Dedifferentiated amniotic fluid mesenchymal stem cell (primary cell): ENCODE results near the gene PLA2G5.

Source experiments
- DNase-seq: peaks from one replicate; pipeline ENCODE4 v3.0.0-alpha.2; 2016; ENCODE audit errors: extremely low spot score

PLA2G5 gene

DNA sequence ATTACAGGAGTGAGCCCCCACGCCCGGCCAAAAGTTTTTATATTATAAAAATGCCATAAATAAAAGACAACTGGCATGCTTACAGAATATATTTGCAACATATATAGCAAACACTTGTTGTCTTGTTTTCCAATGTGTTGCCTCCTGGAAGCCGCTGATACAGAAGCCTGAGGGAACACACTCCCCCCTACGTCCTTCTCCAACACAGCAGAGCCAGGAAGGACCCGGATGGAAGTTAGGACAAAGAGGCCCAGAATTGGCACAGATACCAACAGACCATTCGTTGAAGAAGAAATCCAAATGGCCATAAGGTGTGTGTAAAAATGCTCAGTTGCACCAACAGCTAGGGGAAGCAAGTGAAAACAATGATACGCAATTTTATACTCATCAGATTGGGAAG lies 1.3 kb upstream of the PLA2G5 start:
- DNase-seq = no peak

DNA sequence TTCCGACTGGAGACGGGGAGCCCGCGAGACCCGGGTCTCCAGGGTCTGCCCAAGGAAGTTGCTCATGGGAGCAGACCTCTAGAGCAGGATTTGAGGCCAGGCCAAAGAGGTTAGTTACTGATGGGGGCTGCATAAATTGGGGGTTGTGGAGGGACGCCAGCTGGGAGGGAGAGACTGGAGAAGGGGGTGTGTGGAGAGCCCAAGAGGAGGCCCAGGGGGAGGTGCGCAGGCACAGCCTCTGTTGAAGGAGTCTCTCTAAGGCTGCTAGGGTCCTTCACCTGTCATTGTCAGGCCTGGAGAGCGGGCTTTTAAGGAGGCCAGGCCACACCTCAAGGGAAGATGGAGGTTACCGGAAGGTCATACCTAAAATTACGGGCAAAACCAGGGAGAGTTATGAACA lies 363 bp downstream of the PLA2G5 start:
- no peak for DNase-seq

DNA sequence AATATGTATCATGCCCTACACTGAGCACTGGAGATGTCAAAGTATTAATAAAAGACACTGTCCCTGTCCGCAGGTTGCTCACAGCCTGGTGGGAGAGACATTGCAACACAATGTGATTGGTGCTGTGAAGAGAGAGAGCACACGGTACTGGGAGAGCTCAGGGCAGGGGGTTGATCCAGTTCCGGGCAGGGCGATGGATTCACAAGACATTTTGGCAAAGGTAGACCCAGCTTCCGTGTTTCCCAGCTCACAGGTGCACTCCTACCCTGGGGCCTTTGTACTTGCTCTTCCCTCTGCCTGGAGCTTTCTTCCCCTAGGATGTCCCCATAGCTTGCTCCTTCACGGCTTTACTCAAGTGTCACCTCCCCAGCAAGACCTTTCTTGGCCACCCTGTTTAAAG lies 1.4 kb downstream of the PLA2G5 start:
- no peak for DNase-seq

DNA sequence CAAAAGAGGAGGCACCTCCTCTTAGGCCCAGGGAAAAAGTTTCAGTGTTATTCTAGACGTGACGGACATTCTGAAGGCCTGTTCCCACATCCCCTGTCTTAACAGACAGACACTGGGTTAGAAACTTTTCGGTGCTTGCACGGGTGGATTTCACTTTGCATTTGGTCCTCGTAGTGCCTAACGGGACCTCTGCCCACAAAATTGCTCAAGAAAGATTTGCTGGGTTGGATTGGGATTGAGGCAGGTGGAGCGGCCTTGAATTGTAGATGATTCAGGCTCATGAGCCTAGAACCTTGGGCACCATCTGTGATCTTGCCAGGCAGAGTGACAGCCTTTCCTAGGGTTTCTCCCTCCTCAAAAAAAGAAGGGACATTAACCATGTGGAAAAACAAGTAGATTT lies 2.8 kb downstream of the PLA2G5 start:
- DNase-seq = no peak

DNA sequence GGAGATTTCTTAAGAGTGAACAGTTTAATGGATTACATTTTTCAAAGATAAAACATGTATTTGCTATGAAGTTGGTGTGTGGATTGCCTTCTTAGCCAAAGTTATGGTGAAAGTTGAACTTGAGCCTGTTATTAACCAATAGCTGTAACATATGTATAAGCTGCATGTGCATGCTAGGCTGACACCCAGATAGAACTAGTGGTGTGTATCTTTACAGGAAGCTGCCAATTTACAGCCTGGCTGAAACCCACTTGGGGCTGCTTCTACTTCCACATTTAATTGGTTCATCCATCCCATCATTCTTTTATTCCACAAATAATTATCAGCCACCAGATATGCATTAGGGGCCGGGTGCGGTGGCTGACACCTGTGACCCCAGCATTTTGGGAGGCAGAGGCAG lies 3.3 kb downstream of the PLA2G5 start:
- DNase-seq = no peak

DNA sequence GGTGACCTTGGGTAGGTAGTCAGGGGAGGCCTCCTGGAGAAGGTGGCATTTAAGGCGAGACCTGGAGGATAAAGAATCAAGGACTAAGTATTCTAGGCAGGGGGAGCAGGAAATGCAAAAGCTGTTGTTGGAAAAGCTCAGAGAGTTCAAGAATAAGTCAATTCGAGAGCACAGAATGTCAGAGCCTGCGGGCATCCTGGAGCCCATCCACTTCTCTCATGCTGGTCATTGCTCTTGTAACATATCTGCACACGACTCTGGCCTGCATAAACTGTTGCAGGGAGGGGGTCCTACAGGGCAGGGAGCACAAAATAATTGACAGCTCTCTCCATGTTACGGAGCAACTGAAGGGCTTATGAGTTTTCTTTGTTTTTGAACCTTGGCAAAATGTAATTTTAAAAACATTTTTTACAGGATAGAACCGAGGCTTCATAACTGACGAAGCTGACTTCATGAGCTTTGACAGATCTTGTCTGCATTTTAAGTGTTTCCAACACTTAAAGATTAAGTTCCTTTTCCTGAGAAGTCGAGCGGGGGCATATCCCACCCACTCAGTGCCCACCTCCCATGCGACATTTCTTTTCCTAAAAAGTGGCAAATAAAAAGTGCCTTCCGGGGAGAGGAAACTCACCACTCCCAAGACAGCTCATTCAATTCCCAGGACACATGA lies 4.2 kb downstream of the PLA2G5 start:
- no peak for DNase-seq

DNA sequence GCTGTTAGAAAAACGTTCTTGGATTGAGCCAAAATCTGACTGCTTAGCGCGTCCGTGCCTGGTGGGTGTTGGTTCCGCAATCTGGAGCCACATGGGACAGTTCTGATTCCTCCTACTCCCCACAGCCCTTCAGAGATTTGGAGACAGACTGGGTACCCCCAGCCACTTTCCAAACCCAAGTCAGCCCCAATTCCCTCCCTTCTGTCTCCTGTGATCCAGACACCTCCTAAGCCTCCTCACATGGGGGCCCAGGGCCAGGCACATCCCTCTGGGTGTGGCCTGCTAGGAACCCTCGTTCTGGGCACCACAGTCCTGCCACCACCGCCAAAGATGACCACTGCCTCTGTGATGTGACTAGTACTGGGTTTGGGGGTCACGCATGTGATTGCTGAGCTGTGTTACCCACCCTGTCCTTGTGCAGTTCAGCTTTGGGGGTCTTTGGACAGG lies 4.8 kb downstream of the PLA2G5 start:
- DNase-seq = no peak

DNA sequence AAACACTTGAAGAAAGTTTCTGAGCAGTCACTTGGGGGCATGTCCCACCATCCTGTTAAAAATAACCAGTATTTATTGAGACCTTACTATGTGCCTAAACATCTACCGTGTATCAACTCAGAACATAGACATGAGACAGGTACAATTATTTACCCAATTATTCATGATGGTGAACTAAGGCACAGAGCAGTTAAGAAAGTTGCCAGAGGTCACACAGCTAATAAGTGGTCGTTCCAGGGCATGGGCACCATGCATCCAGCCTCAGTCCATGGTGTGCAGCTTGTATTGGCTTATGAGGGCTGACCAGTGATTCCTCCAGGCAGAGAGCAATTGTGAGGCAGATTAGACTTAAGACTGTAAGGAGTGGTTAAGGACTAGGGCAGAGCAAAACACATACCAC lies 5.4 kb downstream of the PLA2G5 start:
- DNase-seq = no peak

DNA sequence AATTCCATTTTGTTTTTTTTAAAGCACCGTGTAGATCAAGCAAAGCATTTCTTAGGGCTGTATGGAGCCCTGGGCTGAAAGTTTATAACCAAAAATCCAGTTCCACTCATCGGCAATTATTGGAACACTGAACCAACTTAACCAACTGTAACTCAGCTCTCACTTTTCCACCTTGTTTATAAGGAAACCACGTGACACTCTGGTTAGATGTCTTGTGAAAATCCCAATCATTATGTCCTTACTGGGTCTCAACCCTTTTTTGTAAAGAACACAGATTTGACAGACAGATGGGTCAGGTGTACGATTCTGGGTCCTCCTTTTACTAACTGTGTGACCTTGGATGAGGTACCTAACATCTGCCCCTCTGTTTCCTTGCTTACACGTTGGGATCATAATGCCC lies 6.2 kb downstream of the PLA2G5 start:
- no peak for DNase-seq

DNA sequence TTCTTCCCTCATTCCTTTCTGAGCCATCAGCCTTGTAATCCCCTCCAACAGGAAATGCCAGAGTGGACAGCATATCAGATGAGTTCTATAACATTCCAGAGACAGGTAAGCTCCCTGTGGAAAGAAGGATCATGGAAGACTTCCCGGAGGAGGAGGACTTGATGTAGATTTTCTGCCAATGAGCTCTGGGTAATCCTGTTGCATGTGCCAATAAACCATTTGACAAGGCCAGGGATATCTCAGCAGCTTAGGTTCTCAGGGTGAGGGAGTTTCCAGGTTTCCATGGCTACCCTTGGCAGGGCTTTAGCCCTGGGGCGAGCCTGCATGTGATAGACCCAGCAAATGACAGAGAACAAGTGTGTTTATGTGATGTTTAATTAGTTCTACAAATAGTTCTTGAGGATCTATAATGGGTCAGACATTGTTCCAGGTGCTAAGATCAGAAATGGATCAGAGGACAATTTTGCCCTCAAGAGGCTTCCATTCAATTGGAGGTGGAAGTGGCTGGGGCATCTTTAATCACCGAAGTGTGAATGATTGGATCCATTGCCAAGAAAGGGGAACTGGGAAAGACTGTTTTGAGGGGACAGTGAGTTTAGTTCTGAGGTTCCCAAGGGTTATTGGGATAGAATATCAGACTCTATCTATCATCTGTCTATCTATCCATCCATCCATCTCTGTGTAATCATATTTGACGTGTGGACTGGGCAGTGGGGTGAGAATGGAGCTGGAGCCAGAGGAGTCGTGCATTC lies 6.9 kb downstream of the PLA2G5 start:
- DNase-seq = no peak

DNA sequence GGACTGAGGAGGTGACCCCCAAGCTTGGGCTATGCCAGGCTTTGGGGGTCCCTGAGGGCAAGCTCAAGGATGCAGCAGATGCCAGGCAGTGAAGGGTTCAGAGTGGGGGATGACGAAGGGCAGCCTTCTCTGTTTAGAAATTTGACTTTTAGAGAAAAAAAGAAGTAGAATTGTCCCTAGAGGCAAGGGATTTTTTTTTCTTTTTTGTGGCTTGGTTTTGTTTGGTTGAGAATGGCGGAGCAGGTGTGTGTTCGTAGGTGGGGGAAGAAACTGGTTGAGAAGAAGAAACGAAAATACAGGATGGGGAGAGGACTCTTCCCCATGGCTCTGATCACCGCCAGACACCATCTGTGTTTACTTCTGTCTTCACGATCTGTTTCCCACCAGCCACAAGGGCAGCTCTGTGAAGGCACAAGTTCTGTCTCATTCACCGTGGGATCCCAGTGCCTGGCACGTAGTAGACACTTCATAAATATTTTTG lies 8.2 kb downstream of the PLA2G5 start:
- DNase-seq = no peak

DNA sequence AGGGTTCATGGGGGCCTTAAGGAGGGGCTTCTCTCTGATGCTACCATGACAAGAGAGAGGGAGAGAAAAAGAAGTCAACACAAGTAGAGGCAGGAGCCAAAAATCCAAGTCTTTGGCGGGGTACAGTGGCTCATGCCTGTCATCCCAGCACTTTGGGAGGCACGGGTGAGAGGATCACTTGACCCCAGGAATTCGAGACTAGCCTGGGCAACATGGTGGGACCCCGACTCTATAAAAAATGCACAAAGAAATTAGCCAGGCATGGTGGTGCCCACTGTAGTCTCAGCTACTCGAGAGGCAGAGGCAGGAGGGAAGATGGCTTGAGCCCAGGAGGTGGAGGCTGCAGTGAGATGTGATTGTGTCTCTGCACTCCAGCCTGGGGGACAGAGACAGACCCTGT lies 8.7 kb downstream of the PLA2G5 start:
- DNase-seq = no peak

DNA sequence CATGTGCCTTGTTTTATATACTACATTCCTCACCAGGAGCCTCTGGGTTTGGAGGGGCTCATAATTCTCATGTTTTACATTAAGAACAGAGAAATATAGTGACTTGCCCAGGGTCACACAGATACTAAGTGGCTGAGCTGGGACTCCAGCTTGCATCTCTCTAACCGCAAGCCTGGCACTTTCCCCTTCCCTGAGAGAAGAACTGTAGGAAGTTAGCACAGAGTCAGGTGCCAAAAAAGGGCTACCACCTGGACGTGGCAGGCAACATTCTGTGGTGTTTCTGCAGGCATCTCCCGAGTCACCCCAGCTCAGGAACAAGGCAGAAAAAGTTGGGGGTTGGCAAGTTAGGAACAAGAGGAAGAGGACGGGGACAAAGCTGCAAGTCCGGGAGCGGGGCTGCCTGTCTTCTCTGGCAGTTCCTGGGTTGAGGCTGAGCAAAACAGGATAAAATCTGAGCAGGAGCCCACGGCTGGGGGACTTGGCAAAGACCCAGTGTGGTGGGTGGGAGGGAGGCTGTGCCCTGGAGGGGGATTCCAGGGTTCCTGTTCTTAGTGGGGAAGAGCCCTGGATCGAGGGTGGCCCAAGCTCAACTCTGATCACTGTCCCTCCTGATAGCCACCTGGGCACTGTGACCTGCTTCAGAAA lies 9.8 kb downstream of the PLA2G5 start:
- no peak for DNase-seq

DNA sequence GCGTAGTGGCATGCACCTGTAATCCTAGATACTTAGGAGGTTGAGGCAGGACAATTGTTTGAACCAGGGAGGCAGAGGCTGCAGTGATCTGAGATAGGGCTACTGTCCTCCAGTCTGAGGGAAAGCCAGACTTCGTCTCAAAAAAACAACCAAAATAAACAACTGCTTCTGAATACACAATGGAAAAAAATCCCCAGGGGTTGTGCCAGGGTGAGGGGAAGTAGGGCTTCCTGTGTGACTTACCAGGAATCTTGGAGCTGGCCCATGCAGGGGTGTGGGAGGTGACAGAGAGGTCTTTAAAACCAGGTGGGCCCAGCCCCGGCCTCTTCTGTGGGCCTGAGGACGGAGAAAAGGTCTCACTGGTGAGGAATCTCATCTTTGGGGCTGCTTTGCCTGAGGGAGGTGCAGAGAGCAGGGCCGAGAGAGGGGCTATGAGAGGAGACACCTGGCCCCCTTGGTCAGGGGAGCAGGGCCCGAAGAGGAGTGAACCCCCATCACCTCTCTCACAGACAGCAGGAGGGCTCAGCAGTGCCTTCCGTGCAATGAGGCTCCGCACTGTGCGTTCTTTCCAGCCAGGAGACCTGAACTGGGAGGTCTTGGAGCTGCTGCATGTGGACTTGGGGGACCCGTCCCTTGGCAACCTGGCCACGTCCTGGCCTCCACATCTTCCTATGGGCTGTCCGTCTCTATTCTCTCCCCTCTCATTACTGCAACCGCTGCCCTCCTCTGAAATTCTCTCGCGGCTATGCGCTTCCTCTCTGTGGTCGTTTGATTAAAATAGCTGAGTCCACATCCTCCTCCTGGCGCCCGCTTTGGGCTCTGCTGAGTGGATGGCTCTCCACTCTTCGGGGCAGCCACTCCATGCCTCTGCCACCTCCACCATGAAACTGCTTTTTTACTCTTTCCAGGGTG lies 10.7 kb downstream of the PLA2G5 start:
- DNase-seq = no peak

DNA sequence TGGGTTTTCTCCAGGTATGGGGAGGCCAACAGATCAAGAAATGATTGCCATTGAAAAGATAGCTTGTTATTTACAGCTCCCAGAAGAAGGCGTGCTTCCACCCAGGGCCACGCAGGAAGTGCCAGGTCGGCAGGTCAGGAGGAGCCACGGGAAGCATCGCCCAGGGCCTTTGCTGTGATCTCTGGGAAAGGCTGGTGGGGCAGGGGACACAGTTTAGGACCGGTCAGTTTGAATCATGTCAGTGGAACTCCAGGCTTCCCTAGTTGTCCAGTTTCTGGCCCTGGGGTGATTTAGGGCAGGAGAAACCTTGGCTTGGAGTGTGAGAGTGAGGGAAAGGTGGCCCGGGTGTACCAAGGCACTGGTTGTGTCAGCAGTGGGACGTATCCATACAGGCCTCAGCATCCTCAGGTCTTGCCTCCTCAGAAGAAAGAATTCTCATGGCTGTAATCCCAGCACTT lies 11.4 kb downstream of the PLA2G5 start:
- DNase-seq = no peak

DNA sequence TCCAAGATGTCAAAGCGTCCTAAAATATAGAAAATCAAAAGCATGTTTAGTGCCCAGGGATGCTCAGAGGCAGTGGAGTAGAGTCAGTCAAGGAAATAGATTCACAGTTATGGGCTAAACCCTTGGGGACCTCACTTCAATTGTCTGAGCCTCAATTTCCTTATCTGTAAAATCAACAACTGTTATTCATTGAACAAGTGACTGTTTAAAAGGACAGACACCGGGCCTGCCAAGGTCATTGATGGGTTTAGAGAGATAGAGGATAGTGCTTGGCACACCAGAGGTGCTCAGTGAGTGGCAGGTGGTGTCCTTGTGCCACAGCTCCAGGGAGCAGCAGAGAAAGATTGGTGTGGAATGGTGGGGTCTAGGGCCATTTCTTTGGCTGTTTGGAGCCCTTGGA lies 12.8 kb downstream of the PLA2G5 start:
- no peak for DNase-seq

DNA sequence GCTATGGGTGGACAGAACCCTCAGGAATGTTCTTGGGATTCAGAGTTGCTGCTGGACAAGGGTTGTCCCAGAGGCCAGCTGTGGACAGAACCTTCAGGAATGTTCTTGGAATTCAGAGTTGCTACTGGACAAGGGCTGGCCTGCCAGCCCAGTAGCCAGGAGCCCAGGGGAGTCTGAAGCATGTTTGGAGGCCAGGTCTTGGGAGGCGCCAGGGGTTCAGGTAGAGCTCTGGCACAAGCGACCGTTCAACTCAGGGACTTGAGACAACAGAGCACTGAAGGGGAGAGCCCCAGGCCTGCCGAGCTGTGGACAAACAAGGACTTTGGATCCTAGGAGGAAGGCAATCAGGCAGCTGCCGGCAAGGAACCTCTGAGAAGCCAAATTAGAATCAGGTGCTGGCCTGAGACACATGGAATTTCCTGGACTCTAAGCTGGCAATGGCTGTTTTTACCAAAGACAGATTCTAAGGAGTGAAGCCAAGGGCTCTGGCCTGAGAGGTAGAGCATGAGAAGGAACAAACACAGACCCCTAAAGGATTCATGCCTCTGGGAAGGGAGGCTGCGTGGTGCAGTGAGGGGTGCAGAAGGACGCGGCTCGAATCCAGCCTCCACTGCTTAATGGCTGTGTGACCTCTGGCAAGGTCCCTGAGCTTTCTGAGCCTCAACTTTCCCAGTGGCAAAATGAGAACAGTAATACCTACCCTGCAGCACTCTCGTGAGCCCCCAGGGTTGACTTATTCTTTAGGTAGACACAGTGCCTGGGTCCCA lies 13.4 kb downstream of the PLA2G5 start:
- DNase-seq = no peak

DNA sequence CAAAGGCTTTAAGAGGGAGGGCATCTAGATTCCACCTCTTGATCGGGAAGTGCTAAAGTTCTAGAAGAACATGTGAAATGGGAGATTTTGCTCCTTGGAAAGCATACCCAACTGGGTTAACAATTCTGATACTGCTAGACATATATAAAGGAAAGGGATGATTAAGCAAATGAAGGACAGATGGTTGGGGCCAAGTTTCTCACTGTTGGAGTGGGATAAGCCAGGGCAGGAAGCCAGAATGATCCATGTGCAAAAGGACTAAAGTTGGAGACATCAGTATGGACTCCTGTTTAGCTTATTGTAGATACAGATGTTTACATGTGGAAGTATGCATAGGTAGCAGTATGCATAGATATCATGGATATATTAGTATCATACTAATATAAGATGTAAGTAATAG lies 16.8 kb downstream of the PLA2G5 start:
- DNase-seq = no peak

DNA sequence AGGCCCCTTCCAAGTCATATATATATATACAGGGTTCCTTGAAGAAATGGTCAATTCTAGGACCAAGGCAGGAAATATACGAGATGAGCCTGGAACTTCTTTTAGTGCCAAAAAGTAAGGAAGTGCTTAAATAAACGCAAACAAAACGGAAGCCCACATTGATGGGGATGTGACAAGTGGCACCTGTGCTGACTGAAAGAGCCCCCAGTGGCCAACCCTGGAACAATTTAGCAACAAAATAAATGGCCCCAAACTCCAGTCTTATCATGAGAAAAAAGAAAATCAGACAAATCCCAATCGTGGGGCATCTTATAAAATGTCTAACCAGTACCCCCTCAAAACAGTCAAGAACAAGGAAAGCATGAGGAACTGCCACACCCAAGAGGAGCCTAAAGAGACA lies 17.7 kb downstream of the PLA2G5 start:
- no peak for DNase-seq

DNA sequence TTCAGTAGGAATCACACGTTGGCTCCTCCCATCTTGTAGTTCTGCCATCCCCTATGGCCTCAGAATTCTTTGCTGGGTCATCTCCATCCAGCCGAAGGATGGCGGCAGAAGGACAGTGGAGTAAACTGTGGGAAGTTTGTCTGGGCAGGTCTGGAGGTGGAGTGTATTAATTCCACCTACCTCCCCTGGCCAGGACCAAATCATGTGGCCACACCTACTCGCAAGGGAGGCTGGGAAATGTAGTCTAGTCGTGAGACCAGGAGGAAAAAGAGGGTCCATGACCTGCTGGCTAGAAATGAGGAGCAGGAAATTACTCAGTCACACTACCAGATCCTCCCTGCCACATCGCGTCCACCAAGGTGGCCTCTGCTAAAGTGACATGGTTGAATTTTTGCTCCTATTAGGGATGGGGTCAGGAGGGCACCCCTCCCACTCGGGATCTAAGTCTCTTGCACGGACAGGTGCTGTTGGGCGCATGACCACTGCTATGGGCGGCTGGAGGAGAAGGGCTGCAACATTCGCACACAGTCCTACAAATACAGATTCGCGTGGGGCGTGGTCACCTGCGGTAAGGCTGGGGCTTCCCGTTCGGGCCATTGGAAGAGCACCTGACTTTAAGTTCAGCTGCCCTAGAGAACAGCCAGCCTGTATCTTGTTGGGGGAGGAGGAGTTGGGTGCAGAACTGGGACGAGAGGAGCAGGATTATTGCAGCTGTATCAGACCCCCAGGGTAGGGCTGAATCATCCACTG lies 19.5 kb downstream of the PLA2G5 start:
- no peak for DNase-seq
